SU-DHL-6 (cell line): ENCODE results near the gene MPPED2.

Experiments used
- EZH2phosphoT487 ChIP-seq: fragments of 200-600 bp; sonication (generic), shearing (Covaris generic); conservative IDR thresholded peaks from 2 replicates; pipeline ENCODE4 v1.6.1; 2018; ENCODE audit warnings: mild to moderate bottlenecking, antibody characterized with exemption, low read length, moderate library complexity, mixed read lengths
- TF ChIP-seq, protein P1 (sequence below): fragments of 200-600 bp; sonication (generic); IDR thresholded peaks from one replicate; pipeline ENCODE4 v1.5.1; 2017; ENCODE audit warnings: antibody characterized with exemption, mild to moderate bottlenecking, low read length, moderate library complexity; ENCODE audit not compliant: insufficient read depth, poor library complexity, severe bottlenecking

- TF ChIP-seq, protein P1, sequence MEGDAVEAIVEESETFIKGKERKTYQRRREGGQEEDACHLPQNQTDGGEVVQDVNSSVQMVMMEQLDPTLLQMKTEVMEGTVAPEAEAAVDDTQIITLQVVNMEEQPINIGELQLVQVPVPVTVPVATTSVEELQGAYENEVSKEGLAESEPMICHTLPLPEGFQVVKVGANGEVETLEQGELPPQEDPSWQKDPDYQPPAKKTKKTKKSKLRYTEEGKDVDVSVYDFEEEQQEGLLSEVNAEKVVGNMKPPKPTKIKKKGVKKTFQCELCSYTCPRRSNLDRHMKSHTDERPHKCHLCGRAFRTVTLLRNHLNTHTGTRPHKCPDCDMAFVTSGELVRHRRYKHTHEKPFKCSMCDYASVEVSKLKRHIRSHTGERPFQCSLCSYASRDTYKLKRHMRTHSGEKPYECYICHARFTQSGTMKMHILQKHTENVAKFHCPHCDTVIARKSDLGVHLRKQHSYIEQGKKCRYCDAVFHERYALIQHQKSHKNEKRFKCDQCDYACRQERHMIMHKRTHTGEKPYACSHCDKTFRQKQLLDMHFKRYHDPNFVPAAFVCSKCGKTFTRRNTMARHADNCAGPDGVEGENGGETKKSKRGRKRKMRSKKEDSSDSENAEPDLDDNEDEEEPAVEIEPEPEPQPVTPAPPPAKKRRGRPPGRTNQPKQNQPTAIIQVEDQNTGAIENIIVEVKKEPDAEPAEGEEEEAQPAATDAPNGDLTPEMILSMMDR = no peak
- TF ChIP-seq EZH2phosphoT487 = no peak
Measured at GRCh38 chr11:30420233-30420787, 165.8 kb downstream of the MPPED2 start.
